Activated T-cell treated with anti-CD3 and anti-CD28 coated beads, Interleukin-2, amount 50 U/mL, for 48 hours (primary cell): Measurements from ENCODE around the gene UBE2Q2.
"Not testable (repeated sequence)": the region's sequence is repeated elsewhere in the genome, so short reads cannot be mapped to it uniquely, and the experiment has no call there.

Experiments used
- DNase-seq, 2 experiments: peaks; one replicate each; pipeline ENCODE4 v3.0.0-alpha.2; 2020

Gene UBE2Q2

DNA sequence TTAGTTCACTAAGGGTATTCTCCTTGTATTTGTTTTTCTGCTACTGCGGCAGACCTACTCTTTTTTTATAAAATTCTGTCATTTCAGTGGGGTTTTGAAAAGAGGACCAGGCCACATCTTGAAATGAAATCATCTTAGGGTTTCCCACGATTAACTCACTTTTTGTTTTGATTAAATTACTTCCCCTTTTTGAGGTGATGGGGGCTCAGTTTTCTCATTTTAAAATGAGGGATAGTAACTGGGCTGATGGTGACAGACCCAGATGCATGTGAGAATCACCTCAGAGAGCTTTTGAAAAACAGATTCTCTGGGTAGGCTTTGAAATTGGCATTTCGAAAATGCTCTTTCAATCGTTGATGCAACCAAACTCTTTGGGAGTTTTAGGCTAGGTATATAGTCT lies 24.2 kb downstream of the UBE2Q2 start:
- DNase-seq: no peak

DNA sequence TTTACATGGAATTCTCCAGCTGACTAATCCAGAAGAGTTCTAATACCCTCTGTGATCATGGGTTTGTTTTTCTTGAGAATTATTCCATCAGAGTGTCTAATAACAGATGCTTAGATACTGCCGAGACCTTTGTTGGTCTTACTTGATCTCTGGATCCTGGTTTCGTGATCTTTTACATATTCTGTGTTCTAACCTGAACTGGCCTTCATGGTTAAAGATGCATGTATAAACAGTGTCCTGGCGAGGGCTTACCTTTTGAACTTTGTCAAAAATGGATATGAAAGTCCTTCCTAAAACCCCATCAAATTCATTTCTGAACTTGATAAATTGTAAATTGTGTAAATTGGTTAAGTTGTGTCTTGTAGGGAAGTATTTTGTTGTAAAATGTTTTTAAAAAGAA lies 24.8 kb downstream of the UBE2Q2 start:
- no peak for DNase-seq

GRCh38 chr15:75869446-75869845 lies 26.2 kb downstream of the UBE2Q2 start:
- DNase-seq: no peak

DNA sequence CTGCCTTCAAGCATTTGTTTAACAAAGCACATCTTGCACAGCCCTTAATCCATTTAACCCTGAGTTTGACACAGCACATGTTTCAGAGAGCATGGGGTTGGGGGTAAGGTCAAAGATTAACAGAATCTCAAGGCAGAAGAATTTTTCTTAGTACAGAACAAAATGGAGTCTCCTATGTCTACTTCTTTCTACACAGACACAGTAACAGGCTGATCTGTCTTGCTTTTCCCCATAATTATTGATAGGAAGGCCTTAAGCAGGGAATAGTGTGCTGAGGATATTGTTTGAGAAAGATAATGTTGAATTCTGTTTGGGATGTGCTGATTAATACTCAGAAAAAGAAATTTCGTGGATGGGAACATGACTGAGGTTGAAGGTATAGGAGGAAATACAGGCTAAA lies 28.3 kb downstream of the UBE2Q2 start:
- DNase-seq: not testable (repeated sequence)

- no peak for DNase-seq
Observed at GRCh38 chr15:75872403-75872990, 29.2 kb downstream of the UBE2Q2 start.

- no peak for DNase-seq
Observed at GRCh38 chr15:75884041-75884440, 40.8 kb downstream of the UBE2Q2 start.

DNA sequence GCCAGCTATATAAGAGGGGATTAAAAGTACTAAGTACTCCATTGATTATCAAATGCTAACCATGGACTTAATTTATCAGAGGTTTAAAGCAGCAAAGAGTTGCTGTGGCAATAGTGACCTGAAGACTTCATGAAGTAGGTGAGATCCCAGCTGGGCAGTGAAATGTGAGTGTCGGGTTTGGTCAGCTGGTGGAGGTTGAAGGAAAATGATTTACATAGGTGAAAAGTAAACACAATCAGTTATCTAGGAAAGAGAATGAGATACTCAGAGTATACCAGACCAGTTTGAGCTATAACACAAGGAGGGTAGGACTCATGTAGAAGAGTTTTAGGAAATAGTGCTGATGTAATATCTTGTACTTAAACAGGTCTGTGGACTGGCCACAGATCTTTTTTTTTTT lies 43.9 kb downstream of the UBE2Q2 start:
- DNase-seq: no peak

- DNase-seq: no peak
Observed at GRCh38 chr15:75891895-75892294, 48.6 kb downstream of the UBE2Q2 start.

GRCh38 chr15:75895731-75896130 lies 52.5 kb downstream of the UBE2Q2 start:
- no peak for DNase-seq

GRCh38 chr15:75900577-75900976 lies 57.3 kb downstream of the UBE2Q2 start:
- DNase-seq: no peak

DNA sequence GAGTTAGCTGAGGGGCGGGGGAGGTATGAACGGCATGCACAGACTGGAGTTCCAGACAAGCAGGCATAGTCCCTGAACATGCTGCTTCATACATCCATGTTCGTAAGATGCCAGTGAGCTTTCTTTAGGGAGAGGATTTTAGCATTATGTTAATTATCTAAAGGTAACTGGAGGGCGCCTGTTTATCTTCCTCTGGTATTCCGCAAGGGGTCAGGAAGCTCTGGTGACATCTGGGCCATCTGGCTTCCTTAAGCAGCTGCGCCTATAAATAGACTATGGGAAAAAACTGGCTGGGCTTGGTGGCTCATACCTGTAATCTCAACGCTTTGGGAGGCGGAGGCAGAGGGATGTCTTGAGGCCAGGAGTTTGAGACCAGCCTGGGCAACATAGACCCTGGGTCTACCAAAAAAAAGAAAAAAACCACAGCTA lies 58.9 kb downstream of the UBE2Q2 start:
- no peak for DNase-seq

- DNase-seq: peak; percentile 93 to 95
Observed at GRCh38 chr15:75903331-75904239, 60.3 kb downstream of the UBE2Q2 start, which contains the start of gene FBXO22. Gene FBXO22 (plus strand): TSS chr15:75903878. CDS start chr15:75903964, 86 bp downstream.

DNA sequence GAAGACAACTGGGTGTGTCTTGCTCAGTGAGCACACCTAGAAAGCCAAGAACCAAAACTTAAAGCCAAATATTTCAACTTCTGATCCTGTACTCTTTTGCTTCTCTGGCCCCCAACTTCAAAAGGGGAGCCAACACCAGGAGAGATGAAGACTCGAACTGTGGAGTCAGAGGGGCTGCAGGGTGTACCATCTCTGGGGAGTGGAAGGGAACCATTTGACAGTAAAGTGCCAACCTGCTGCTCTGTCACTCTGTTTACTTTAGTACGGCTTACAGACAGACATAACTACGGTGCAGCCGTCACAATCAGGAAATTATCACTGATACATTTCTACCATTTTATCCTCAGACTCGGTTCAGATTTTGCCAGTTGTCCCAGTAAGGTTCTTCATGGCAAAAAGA lies 62.0 kb downstream of the UBE2Q2 start:
- no peak for DNase-seq

- DNase-seq: not testable (repeated sequence)
Observed at GRCh38 chr15:75910355-75910754, 67.1 kb downstream of the UBE2Q2 start.

DNA sequence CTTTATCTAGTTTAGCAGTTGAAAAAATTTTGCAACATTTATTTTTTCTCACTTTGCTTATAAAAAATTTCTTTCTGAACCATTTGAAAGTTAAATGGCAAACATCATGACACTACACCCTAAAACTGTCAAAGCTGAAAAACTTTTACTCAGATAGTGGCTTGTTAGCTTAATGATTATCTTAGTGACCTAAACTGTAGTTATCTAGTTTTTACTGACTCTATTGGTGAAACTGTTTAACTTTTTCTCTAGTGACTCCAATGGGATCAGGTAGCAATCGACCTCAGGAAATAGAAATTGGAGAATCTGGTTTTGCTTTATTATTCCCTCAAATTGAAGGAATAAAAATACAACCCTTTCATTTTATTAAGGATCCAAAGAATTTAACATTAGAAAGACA lies 73.7 kb downstream of the UBE2Q2 start:
- no peak for DNase-seq

DNA sequence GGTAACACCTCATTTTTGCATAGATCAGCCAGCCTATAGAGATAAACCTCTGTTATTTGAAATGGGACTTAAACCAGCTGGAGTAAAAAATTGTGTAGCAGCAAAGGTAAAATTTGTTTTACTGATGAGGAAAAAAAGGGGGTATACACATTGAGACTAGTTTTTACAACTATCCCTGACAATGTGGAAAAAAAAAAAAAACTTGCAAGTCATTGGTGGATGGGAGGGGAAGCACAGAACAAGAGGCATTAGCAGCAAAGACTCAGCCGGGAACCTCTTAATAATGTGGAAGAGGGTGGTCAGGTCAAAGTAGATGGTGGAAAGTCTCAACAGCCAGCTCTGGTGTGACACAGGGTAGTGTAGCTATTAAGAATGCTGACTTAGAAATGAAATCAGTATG lies 74.9 kb downstream of the UBE2Q2 start:
- no peak for DNase-seq

GRCh38 chr15:75920079-75920478 lies 76.8 kb downstream of the UBE2Q2 start:
- DNase-seq: no peak

DNA sequence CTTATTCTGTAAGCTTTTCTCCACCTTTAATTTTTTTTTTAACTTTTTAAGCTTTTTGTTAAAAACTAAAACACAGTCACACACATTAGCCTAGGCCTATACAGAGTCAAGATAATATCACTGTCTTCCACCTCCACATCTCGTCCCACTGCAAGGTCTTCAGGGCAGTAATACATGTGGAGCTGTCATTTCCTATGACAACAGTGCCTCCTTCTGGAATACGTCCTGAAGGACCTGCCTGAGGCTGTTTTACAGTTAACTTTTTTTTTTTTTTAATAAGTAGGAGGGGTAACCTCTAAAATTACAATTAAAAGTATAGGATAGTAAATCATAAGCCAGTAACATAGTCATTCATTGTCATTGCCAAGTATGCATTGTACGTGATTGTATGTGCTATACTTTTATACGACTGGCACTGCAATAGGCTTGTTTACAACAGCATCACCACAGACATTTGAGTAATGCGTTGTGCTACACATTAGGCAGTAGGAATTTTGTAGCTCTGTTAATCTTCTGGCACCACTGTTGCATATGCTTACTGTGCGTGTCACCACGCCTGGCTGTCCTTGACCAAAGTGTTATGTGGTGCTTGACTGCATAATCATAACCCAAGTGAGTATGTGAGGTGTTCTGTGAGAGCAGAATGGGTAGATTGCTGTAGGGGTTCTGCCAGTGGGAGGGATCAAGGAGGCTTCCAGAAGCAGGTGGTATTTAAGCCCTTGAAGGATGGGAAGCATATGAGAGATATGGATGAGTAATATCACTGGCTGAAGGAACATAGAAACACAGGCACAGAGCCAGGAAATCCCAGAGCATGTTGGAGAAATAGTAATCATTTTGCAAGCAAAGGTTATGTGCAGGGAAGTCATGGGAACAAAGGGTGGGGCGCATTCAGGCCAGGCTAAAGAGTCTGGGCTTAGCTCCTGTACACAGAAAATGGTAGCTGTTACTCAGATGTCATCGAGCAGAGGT lies 78.8 kb downstream of the UBE2Q2 start:
- no peak for DNase-seq

DNA sequence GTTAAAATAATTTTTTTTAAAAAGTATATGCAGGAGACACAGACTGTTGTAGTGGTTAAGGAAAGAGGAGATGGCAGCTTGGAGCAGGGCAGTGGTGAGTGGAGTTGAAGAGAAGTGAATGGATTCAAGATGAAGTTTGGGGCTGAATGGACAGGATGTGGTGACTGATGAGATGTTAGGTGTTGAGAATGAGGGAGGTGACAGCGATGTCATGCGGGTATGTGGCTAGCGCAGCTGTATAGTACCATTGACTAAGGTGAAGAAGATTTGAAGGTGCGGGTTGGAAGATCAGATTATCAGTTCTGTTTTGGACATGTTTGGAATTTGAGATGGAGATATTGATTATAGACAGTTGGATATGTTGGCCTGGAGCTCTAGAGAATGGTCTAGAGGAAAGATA lies 80.5 kb downstream of the UBE2Q2 start:
- peak in 1 of 2 experiments; percentile 22 for DNase-seq

- no peak for DNase-seq
Observed at GRCh38 chr15:75924576-75924975, 81.3 kb downstream of the UBE2Q2 start.

DNA sequence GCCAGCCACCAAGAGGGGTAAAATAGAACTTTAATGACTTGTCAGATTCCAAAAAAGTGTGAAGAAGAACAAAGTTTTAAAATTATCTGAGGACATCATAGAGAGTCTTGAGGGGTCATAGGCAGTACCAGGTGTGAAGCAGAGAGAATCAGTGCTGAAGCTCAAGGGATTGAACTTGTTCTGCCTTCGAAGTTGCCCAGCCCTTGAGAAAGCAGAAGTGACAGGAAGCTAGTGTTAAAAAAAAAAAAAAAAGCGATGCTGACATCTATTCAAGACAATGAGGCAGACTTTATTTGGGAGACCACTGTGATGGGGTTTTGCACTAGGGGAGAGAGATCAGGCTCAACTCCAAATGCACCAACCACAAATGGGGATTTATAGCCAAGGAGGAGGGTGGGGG lies 82.2 kb downstream of the UBE2Q2 start:
- DNase-seq: no peak

DNA sequence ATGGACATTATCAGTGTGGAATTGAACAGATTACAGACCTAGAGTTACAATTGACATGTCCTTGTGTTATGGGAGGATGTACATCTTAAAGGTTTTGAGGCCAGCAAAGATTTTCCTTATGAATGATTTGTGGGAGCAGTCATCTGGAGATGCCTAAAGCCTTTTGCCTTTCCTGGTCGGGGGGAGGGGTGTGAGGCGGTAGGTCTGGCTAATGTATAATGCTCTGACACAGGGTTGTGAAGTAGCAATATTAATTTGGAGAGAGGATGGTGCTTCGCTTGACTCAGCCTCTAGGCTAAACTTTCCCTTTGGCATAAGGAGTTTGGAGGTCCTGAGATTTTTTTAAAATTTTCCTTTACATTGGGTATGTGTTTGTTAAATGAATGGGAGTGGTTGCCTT lies 83.7 kb downstream of the UBE2Q2 start:
- DNase-seq: no peak

DNA sequence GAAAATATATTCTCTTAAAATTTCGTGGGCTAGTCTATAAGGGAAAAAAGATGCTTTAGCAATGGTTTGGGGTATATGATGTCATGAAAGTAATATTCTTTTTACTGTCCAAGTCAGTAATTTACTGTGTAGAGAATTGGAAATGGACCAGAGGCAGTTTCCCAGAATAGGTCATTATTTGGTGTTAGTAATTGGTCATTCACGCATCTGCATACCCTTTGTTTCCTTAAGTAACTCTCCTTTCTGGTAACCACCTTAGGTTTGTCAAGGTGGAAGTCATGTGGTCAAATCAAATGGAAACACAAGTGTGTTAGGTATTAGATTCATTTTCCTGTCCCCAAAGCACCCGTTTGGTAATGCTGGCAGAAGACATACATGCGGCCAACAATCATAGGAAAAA lies 84.4 kb downstream of the UBE2Q2 start:
- no peak for DNase-seq
